Gastroesophageal sphincter (tissue), 3 donors: ENCODE data around the gene TMEM181.

Experiments used
- POLR2AphosphoS5 ChIP-seq: sonication (generic); formaldehyde crosslinking; IDR thresholded peaks from one replicate; pipeline ENCODE4 v1.6.1; 2017; ENCODE audit warnings: antibody characterized with exemption
- TF ChIP-seq, protein P1 (sequence below), 4 experiments: fragments of 200-600 bp in 2 of 4; fragments of 450-650 bp in 2 of 4; sonication (generic) in 1 of 4; IDR thresholded peaks; one replicate each; pipeline ENCODE4 v1.5.1; 2017 to 2019; ENCODE audit warnings: antibody characterized with exemption in 4 of 4, mild to moderate bottlenecking in 2 of 4, moderate library complexity in 2 of 4

DNA sequence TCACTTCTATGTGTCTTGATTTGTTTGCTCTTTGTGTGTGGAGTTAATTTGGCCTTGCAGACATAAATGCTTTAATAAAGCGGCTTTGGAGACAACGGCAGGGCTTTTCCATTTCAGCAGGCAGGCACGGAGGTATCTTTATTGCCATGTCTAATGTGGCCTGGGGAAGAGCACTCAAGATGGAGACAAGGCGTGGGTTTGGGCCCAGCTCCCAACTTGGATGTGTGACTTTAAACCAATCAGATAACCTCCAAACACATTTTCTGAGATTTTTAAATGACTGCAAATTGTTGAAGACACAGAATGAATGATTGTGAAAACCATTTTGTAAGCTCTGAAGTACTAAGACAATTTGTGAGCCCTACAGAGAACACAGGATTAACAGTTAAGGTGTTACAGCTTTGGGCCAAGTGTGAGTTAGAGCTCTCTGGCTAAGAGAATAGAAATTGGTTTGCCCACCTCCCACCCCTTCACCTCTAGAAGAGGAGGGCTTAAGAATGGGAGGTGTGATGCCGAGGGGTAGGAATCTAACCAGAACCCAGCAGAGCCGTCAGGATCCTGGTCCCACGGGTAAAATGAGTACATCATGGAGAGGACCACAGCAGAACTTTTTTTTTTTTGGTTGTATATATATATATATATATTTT, 75.7 kb downstream of the TMEM181 start:
- no peak for TF ChIP-seq POLR2AphosphoS5
- TF ChIP-seq, protein P1, sequence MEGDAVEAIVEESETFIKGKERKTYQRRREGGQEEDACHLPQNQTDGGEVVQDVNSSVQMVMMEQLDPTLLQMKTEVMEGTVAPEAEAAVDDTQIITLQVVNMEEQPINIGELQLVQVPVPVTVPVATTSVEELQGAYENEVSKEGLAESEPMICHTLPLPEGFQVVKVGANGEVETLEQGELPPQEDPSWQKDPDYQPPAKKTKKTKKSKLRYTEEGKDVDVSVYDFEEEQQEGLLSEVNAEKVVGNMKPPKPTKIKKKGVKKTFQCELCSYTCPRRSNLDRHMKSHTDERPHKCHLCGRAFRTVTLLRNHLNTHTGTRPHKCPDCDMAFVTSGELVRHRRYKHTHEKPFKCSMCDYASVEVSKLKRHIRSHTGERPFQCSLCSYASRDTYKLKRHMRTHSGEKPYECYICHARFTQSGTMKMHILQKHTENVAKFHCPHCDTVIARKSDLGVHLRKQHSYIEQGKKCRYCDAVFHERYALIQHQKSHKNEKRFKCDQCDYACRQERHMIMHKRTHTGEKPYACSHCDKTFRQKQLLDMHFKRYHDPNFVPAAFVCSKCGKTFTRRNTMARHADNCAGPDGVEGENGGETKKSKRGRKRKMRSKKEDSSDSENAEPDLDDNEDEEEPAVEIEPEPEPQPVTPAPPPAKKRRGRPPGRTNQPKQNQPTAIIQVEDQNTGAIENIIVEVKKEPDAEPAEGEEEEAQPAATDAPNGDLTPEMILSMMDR (IDR thresholded peaks at IDR 0.05), result no peak
